Measurements from ENCODE around the gene CYP4A11. TPM values are rescaled to one million over a fixed set of nuclear protein-coding genes. Genes with fewer than 3 reads are reported as not detected.
"Not testable (repeated sequence)": the region's sequence is repeated elsewhere in the genome, so short reads cannot be mapped to it uniquely, and the experiment has no call there.

The CYP4A11 gene
- total RNA-seq, 1 donor from 2014 or later: not detected

- ChIA-PET CTCF (no interaction called here), POLR2A (no interaction called here)
- H3K36me3 Mint-ChIP-seq (ENCODE audit: low read depth): no peaks in the 10 kb centered on the region
- H3K27ac Mint-ChIP-seq: no peak overlapping the region
- no peak overlapping the region for H3K4me3 Mint-ChIP-seq
- no peaks in the 10 kb centered on the region for H3K4me1 Mint-ChIP-seq
- TF ChIP-seq, protein P1, sequence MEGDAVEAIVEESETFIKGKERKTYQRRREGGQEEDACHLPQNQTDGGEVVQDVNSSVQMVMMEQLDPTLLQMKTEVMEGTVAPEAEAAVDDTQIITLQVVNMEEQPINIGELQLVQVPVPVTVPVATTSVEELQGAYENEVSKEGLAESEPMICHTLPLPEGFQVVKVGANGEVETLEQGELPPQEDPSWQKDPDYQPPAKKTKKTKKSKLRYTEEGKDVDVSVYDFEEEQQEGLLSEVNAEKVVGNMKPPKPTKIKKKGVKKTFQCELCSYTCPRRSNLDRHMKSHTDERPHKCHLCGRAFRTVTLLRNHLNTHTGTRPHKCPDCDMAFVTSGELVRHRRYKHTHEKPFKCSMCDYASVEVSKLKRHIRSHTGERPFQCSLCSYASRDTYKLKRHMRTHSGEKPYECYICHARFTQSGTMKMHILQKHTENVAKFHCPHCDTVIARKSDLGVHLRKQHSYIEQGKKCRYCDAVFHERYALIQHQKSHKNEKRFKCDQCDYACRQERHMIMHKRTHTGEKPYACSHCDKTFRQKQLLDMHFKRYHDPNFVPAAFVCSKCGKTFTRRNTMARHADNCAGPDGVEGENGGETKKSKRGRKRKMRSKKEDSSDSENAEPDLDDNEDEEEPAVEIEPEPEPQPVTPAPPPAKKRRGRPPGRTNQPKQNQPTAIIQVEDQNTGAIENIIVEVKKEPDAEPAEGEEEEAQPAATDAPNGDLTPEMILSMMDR (IDR thresholded peaks at IDR 0.05): no peak
- ATAC-seq (ENCODE audit: low read depth) (no peak), DNase-seq (no peak)
- intact Hi-C loops (cut with micrococcal nuclease): no loop called here
- H3K9me3 Mint-ChIP-seq: peaks cover 5% of the 10 kb centered on the region
- peaks cover 2% of the 10 kb centered on the region for H3K27me3 Mint-ChIP-seq
These were observed 19.9 kb upstream of the CYP4A11 start for GRCh38 chr1:46961066-46961758.

DNA sequence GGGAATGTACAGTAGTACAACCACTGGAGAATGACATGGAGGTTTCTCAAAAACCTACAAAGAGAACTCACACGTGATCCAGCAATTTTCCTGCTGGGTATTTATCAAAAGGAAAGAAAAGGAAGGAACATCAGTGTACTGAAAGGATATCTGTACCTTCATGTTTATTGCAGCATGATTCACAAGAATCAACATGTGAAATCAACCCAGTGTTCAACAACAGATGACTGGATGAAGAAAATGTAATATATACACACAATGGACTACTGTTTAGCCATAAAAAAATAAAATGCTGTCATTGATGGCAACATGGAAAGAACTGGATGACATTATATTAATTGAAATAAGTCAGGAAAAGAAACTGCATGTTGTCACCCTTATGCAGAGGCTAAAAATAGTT, 19.0 kb upstream of the CYP4A11 start:
- Mint-ChIP-seq H3K36me3 (ENCODE audit: low read depth) (no peaks in the 10 kb centered on the region), H3K4me1 (no peaks in the 10 kb centered on the region), H3K27me3 (peaks cover under 1% of the 10 kb centered on the region), H3K4me3 (no peak overlapping the region), H3K9me3 (peaks cover 5% of the 10 kb centered on the region), H3K27ac (no peak overlapping the region)
- TF ChIP-seq, protein P1 (IDR thresholded peaks at IDR 0.05): no peak
- ATAC-seq (ENCODE audit: low read depth) (no peak), DNase-seq (no peak)
- POLR2A ChIA-PET: no interaction called here
- intact Hi-C loops (cut with micrococcal nuclease): no loop called here
- CTCF ChIA-PET: no interaction called here

DNA sequence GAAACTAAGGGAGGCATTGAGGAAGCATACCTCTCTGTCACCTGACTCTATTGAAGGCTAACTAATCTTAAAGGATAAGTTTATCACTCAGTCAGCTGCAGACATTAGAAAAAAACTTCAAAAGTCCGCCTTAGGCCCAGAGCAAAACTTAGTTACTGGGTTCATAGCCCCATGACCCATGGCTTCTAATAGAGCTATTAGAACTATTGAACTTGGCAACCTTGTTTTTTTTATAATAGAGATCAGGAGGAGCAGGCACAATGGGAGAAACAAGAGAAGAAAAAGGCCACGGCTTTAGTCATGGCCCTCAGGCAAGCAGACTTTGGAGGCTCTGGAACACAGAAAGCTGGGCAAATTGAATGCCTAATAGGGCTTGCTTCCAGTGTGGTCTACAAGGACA, 13.8 kb upstream of the CYP4A11 start:
- H3K27ac Mint-ChIP-seq; H3K4me3 Mint-ChIP-seq; DNase-seq; intact Hi-C loops (cut with micrococcal nuclease); H3K4me1 Mint-ChIP-seq; CTCF ChIA-PET; H3K9me3 Mint-ChIP-seq; H3K27me3 Mint-ChIP-seq; H3K36me3 Mint-ChIP-seq (ENCODE audit: low read depth); POLR2A ChIA-PET; ATAC-seq (ENCODE audit: low read depth): not testable (repeated sequence)

GRCh38 chr1:46953847-46954246, 12.6 kb upstream of the CYP4A11 start:
- H3K27ac Mint-ChIP-seq; intact Hi-C loops (cut with micrococcal nuclease); CTCF ChIA-PET; DNase-seq; POLR2A ChIA-PET; ATAC-seq (ENCODE audit: low read depth); H3K27me3 Mint-ChIP-seq; H3K4me3 Mint-ChIP-seq; H3K4me1 Mint-ChIP-seq; H3K9me3 Mint-ChIP-seq; H3K36me3 Mint-ChIP-seq (ENCODE audit: low read depth): not testable (repeated sequence)

DNA sequence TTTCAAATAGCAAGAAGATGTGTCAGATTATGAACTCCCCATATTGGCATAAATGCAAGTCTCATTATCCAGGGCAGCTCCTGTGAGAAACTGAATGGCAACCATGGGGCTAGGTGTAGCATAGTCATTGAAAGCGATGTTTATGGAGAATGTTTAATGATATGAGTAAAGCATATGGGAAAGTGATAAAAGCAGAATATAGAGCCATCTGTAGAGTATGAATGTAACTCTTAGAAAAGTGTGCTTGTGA, 8.1 kb upstream of the CYP4A11 start:
- H3K36me3 Mint-ChIP-seq (ENCODE audit: low read depth); intact Hi-C loops (cut with micrococcal nuclease); ATAC-seq (ENCODE audit: low read depth): not testable (repeated sequence)

GRCh38 chr1:46948629-46949416, 7.5 kb upstream of the CYP4A11 start:
- intact Hi-C loops (cut with micrococcal nuclease): no loop called here
- ChIA-PET CTCF (no interaction called here), POLR2A (no interaction called here)
- H3K4me3 Mint-ChIP-seq: no peak overlapping the region
- ATAC-seq (ENCODE audit: low read depth) (no peak), DNase-seq (no peak)
- H3K4me1 Mint-ChIP-seq: no peaks in the 10 kb centered on the region
- no peak overlapping the region for H3K27ac Mint-ChIP-seq
- peaks cover 4% of the 10 kb centered on the region for H3K27me3 Mint-ChIP-seq
- H3K9me3 Mint-ChIP-seq: no peaks in the 10 kb centered on the region
- no peaks in the 10 kb centered on the region for H3K36me3 Mint-ChIP-seq (ENCODE audit: low read depth)
- TF ChIP-seq, protein P1 (IDR thresholded peaks at IDR 0.05): no peak

More for the DNA sequence above, 8.1 kb upstream of the CYP4A11 start:
- H3K4me3 Mint-ChIP-seq, H3K27ac Mint-ChIP-seq, CTCF ChIA-PET, DNase-seq, H3K27me3 Mint-ChIP-seq, H3K9me3 Mint-ChIP-seq, POLR2A ChIA-PET, H3K4me1 Mint-ChIP-seq: not testable (repeated sequence)

GRCh38 chr1:46947706-46948105, 6.4 kb upstream of the CYP4A11 start:
- ATAC-seq (ENCODE audit: low read depth); intact Hi-C loops (cut with micrococcal nuclease); H3K4me3 Mint-ChIP-seq; H3K36me3 Mint-ChIP-seq (ENCODE audit: low read depth); H3K27ac Mint-ChIP-seq; H3K27me3 Mint-ChIP-seq; DNase-seq; H3K9me3 Mint-ChIP-seq; POLR2A ChIA-PET; H3K4me1 Mint-ChIP-seq; CTCF ChIA-PET: not testable (repeated sequence)
